Tibial nerve (tissue), 4 donors: ENCODE data around the gene CEP295NL. TPM values are rescaled to one million over a fixed set of nuclear protein-coding genes. Genes with fewer than 3 reads are reported as not detected.

Experiments used
- DNase-seq, 2 donors: peaks; one replicate each; pipeline ENCODE4 v3.0.0-alpha.2; 2019; ENCODE audit warnings: low spot score in 2 of 2
- H3K27ac ChIP-seq, 4 donors: fragments of 200-600 bp; sonication (generic) in 3 of 4; one replicate each; pipeline ENCODE4 v1.5.1; 2017 to 2019; ENCODE audit warnings: mild to moderate bottlenecking in 1 of 4
- H3K27me3 ChIP-seq, 2 donors: fragments of 200-600 bp; sonication (generic) in 1 of 2; one replicate each; pipeline versions ENCODE4 v1.5.1 to v1.6.0; 2017 to 2019
- H3K36me3 ChIP-seq, 3 donors: fragments of 200-600 bp; sonication (generic); one replicate each; pipeline ENCODE4 v1.5.1; 2018 to 2019
- H3K4me1 ChIP-seq, 4 donors: fragments of 200-600 bp; sonication (generic) in 3 of 4; one replicate each; pipeline ENCODE4 v1.5.1; 2017 to 2019
- H3K4me3 ChIP-seq, 4 donors: fragments of 200-600 bp; sonication (generic) in 3 of 4; one replicate each; pipeline ENCODE4 v1.5.1; 2017 to 2019; ENCODE audit warnings: mild to moderate bottlenecking in 1 of 4, moderate library complexity in 1 of 4
- H3K9me3 ChIP-seq, 4 donors: fragments of 200-600 bp; sonication (generic) in 3 of 4; one replicate each; pipeline ENCODE4 v1.5.1; 2017 to 2019
- EP300 ChIP-seq, 2 donors: sonication (generic); formaldehyde crosslinking; IDR thresholded peaks; one replicate each; pipeline ENCODE4 v1.6.1; 2017; ENCODE audit warnings: antibody characterized with exemption in 2 of 2, mild to moderate bottlenecking in 1 of 2
- POLR2A ChIP-seq, 2 donors: fragments of 450-650 bp; IDR thresholded peaks; one replicate each; pipeline ENCODE4 v1.6.1; 2017; ENCODE audit warnings: antibody characterized with exemption in 2 of 2, mild to moderate bottlenecking in 2 of 2, moderate library complexity in 2 of 2
- WGBS, 2 donors: methylation state at CpG; one replicate each; pipeline ENCODE4 v1.1.5; 2018; 5-methylcytosine and 5-hydroxymethylcytosine counted together
- total RNA-seq, 4 donors: library from RNA; depleted of rRNA; stranded (reverse); fragments of >200 nt; gene quantifications; one replicate each; pipeline ENCODE4 v1.1.0, GENCODE V29; 2016
- TF ChIP-seq, protein P1 (sequence below), 5 experiments: fragments of 200-600 bp in 3 of 5; fragments of 450-650 bp in 2 of 5; sonication (generic) in 3 of 5; IDR thresholded peaks; one replicate each; pipeline ENCODE4 v1.5.1; 2016 to 2019; ENCODE audit warnings: antibody characterized with exemption in 5 of 5, mild to moderate bottlenecking in 3 of 5, moderate library complexity in 2 of 5

CEP295NL gene
- total RNA-seq, 4 donors from 2014 or later: 6.5 to 35.1 (median 9.9) TPM

DNA sequence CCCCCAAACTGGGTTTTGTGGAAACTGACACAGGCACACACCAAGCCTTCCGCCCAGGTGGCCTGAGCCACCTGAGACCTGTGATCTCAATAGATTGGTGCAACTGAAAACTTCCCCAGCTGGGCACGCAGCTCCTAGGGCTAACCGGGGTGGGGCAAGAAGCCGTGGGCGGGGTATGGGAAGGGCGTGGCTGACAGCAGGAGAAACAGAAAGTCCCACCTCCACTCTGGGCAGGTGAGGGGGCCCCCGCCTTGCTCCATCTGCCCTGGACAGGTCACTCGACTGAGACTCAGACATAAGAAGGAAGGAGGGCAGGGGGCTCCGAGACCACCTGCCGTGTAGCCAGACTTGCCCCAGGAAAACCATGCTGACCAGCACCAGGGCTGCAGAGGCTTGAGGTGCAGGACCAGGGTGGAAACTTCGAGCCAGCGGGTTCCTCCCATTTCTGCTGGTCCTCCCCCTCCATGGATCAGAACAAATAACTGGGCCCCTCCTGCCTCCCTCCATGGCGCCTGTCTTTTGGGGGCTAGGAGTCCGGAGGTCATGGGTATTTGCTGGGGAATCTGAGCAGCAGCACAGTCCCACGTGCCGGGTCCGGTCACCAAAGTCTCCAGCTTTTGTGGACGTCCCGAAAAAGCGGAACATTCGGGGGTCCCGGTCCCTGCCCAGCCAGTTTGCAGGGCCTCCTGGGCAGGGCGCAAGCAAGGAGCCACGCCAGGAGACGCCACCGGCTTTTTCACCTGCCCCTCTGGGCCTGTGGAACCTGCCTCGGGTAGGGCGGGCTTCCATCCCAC lies 20.9 kb upstream of the CEP295NL start:
- peak; percentile 55 to 60 for DNase-seq
- Histone ChIP-seq H3K36me3 (no peaks in the 10 kb centered on the region), H3K4me1 (peaks cover 0 to 70% (median 46%) of the 10 kb centered on the region in 4 donors), H3K27me3 (no peaks in the 10 kb centered on the region), H3K4me3 (peak overlapping the region; percentile 67 to 98 (median 84)), H3K9me3 (no peaks in the 10 kb centered on the region), H3K27ac (peak overlapping the region; percentile 82 to 100 (median 90))
- TF ChIP-seq, protein P1, sequence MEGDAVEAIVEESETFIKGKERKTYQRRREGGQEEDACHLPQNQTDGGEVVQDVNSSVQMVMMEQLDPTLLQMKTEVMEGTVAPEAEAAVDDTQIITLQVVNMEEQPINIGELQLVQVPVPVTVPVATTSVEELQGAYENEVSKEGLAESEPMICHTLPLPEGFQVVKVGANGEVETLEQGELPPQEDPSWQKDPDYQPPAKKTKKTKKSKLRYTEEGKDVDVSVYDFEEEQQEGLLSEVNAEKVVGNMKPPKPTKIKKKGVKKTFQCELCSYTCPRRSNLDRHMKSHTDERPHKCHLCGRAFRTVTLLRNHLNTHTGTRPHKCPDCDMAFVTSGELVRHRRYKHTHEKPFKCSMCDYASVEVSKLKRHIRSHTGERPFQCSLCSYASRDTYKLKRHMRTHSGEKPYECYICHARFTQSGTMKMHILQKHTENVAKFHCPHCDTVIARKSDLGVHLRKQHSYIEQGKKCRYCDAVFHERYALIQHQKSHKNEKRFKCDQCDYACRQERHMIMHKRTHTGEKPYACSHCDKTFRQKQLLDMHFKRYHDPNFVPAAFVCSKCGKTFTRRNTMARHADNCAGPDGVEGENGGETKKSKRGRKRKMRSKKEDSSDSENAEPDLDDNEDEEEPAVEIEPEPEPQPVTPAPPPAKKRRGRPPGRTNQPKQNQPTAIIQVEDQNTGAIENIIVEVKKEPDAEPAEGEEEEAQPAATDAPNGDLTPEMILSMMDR (IDR thresholded peaks at IDR 0.05): no peak
- TF ChIP-seq POLR2A (IDR thresholded peaks at IDR 0.05) (peak; percentile 18 to 20), EP300 (IDR thresholded peaks at IDR 0.05) (peak in 1 of 2 donors; percentile 28)
- 3 to 4% methylated on average over 22 to 28 of the region's 28 CpGs for WGBS, 2 donors

DNA sequence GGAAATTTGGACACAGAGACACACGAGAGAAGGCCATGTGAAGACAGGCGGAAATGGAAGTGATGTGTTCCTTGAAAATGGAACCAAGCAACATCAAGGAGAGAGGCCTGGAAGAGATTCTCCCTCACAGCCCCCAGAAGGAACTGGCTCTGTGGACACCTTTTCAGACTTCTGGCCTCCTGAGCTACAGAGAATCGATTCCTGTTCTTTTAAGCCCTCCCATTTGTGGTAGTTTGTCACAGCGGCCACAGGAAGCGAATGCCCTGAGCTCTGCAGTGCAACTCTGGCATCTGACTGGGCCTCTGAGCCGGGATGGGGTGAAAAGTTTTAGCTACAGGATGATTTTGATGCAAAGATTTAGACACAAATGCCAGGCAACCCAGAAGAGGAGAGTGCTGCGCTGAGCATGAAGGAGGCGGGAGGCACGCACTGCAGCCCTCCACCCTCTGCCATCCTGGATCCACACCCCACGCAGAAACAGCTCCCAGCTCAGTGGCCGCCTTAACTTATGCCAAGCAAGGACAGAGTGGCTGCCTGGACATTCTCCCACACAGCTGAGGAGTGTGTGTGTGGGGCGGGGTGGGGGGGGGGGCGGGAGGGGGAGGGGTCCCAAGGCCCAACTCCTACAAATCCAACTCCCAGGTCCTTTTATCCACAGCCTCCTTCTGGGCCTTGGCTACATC lies 20.0 kb upstream of the CEP295NL start:
- H3K27me3 ChIP-seq: no peaks in the 10 kb centered on the region
- no peak for DNase-seq
- WGBS, 2 donors: 41% methylated on average over 11 to 12 of the region's 13 CpGs
- TF ChIP-seq, protein P1 (IDR thresholded peaks at IDR 0.05): no peak
- no peak for TF ChIP-seq POLR2A (IDR thresholded peaks at IDR 0.05)
- no peak for TF ChIP-seq EP300 (IDR thresholded peaks at IDR 0.05)
- H3K4me1 ChIP-seq: peaks cover 0 to 79% (median 55%) of the 10 kb centered on the region in 4 donors
- peak overlapping the region; percentile 82 to 100 (median 90) for H3K27ac ChIP-seq
- H3K4me3 ChIP-seq: peak overlapping the region; percentile 67 to 98 (median 84)
- no peaks in the 10 kb centered on the region for H3K36me3 ChIP-seq
- H3K9me3 ChIP-seq: no peaks in the 10 kb centered on the region

DNA sequence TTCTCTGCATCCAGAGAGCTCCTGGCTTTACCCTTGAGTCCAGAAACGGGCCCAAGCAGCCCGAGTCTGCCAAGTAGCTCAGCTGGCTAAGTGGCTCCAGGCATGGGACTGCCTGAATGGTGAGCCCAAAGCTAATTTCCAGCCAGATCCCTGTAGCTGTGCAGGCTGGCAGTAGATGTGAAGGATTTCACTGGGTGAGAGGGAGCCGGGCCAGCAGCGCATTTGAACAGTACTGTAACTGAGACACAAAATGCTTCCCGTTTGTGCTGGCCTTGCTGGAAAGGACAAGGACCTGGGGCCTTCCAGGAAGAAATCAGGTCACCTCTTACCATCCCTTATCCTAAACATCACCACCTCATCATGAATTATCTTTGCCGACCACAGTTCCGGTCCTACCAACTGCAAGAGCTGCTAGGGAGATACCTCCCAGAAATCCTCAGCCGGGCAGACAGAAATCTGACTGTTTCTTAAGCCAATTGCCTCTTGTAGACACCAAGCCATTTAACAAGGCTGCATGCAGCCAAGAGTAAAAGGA lies 18.5 kb upstream of the CEP295NL start:
- Histone ChIP-seq H3K36me3 (no peaks in the 10 kb centered on the region), H3K4me1 (peaks cover 0 to 81% (median 62%) of the 10 kb centered on the region in 4 donors), H3K4me3 (peak overlapping the region in 2 of 4 donors; percentile 20 to 98), H3K27me3 (no peaks in the 10 kb centered on the region), H3K27ac (peak overlapping the region; percentile 82 to 100 (median 90)), H3K9me3 (no peaks in the 10 kb centered on the region)
- peak in 1 of 2 donors; percentile 2 for TF ChIP-seq EP300 (IDR thresholded peaks at IDR 0.05)
- TF ChIP-seq, protein P1 (IDR thresholded peaks at IDR 0.05): no peak
- 14 to 18% methylated on average over 8 of the region's 8 CpGs for WGBS, 2 donors
- DNase-seq: no peak

DNA sequence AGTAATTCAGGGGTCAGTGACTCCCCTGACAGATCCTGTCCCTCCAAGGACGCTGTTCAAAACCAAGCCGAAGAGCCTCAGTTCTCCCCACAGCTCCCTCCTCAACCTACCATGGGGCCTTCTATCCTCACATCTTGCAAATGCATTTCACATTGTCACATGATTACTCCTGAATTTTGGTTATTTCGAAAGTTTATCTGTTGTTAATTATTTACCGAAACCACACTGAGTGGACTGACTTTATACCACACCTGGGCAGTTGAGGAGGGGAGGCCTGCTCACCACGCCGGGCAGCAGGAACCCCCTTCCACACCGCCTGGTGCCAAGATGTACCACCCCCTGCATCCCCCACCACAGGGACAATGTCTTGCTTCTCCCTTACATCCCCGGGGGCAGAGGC lies 17.5 kb upstream of the CEP295NL start:
- H3K9me3 ChIP-seq: no peaks in the 10 kb centered on the region
- peaks cover 0 to 85% (median 67%) of the 10 kb centered on the region in 4 donors for H3K4me1 ChIP-seq
- H3K4me3 ChIP-seq: peak overlapping the region in 1 of 4 donors; percentile 6
- WGBS, 2 donors: 34 to 53% methylated on average over 8 of the region's 8 CpGs
- no peaks in the 10 kb centered on the region for H3K36me3 ChIP-seq
- TF ChIP-seq POLR2A (IDR thresholded peaks at IDR 0.05): no peak
- no peak for TF ChIP-seq EP300 (IDR thresholded peaks at IDR 0.05)
- TF ChIP-seq, protein P1 (IDR thresholded peaks at IDR 0.05): no peak
- DNase-seq: no peak
- peak overlapping the region; percentile 82 to 100 (median 90) for H3K27ac ChIP-seq
- no peaks in the 10 kb centered on the region for H3K27me3 ChIP-seq
